Fibroblast of lung (primary cell): Measurements from ENCODE around the gene CACNG8. TPM values are rescaled to one million over a fixed set of nuclear protein-coding genes. Genes with fewer than 3 reads are reported as not detected.

Experiments
- DNase-seq, 2 donors: peaks; one replicate each; pipeline versions ENCODE4 v3.0.0 to v3.0.0-alpha.2; 2010; ENCODE audit warnings: low read depth in 2 of 2
- H2AFZ ChIP-seq: 2 replicates; pipeline ENCODE4 v1.5.1; 2012; ENCODE audit warnings: low read length, control low read depth, inconsistent platforms
- H3K27ac ChIP-seq: 2 replicates; pipeline ENCODE4 v1.5.1; 2011; ENCODE audit warnings: low read length, control low read depth; ENCODE audit not compliant: insufficient read depth
- H3K27me3 ChIP-seq: 2 replicates; pipeline ENCODE4 v1.5.1; 2011; ENCODE audit warnings: mild to moderate bottlenecking, low read length; ENCODE audit not compliant: control insufficient read depth, insufficient read depth
- H3K36me3 ChIP-seq: 2 replicates; pipeline ENCODE4 v1.5.1; 2011; ENCODE audit warnings: low read length; ENCODE audit not compliant: control insufficient read depth, insufficient read depth
- H3K4me1 ChIP-seq: 2 replicates; pipeline ENCODE4 v1.5.1; 2011; ENCODE audit warnings: low read length; ENCODE audit not compliant: control insufficient read depth, insufficient read depth; ENCODE audit errors: extremely low read depth
- H3K4me2 ChIP-seq: 2 replicates; pipeline ENCODE4 v1.5.1; 2011; ENCODE audit warnings: low read length, control low read depth; ENCODE audit not compliant: insufficient read depth; ENCODE audit errors: extremely low read depth
- H3K4me3 ChIP-seq, 4 experiments: fragments of 200-600 bp in 1 of 4; sonication (generic) in 1 of 4; replicated peaks in 1 of 4; 2 replicates each; pipeline ENCODE4 v1.5.1; 2011 to 2016; ENCODE audit warnings: low read length in 4 of 4, low read depth in 3 of 4, mild to moderate bottlenecking in 3 of 4, control low read depth in 2 of 4, inconsistent platforms in 1 of 4, mixed read lengths in 1 of 4; ENCODE audit not compliant: insufficient read depth in 1 of 4; ENCODE audit errors: control extremely low read depth in 1 of 4
- H3K79me2 ChIP-seq: 2 replicates; pipeline ENCODE4 v1.5.1; 2012; ENCODE audit warnings: mild to moderate bottlenecking, low read length, inconsistent platforms; ENCODE audit not compliant: control insufficient read depth, insufficient read depth
- H3K9ac ChIP-seq: 2 replicates; pipeline ENCODE4 v1.5.1; 2011; ENCODE audit warnings: mild to moderate bottlenecking, low read length, control low read depth; ENCODE audit not compliant: insufficient read depth
- H3K9me3 ChIP-seq: 2 replicates; pipeline ENCODE4 v1.5.1; 2012; ENCODE audit warnings: low read depth, low read length; ENCODE audit not compliant: control insufficient read depth, insufficient read depth
- H4K20me1 ChIP-seq: 2 replicates; pipeline ENCODE4 v1.5.1; 2011; ENCODE audit warnings: low read length; ENCODE audit not compliant: control insufficient read depth, insufficient read depth; ENCODE audit errors: extremely low read depth
- CTCF ChIP-seq, 2 donors: IDR thresholded peaks in 1 of 2; conservative IDR thresholded peaks in 1 of 2; 1 replicate in 1 of 2; 2 replicates in 1 of 2; pipeline ENCODE4 v1.5.1; 2011 to 2012; ENCODE audit warnings: low read length in 2 of 2, control low read depth in 1 of 2, inconsistent platforms in 1 of 2, low read depth in 1 of 2, mild to moderate bottlenecking in 1 of 2
- EZH2 ChIP-seq: IDR thresholded peaks from 2 replicates; pipeline ENCODE4 v1.5.1; 2012; ENCODE audit warnings: low read length, control low read depth, mild to moderate bottlenecking; ENCODE audit errors: missing control alignments
- polyA plus RNA-seq, 2 donors: library from polyadenylated mRNA; depleted of rRNA in 1 of 2; stranded (reverse) in 1 of 2; unstranded in 1 of 2; fragments of >200 nt; gene quantifications; 2 replicates each; pipeline ENCODE4 v1.2.1, GENCODE V29; 2011 to 2012; ENCODE audit warnings: missing spikeins in 1 of 2
- total RNA-seq: library from RNA; depleted of rRNA; stranded (reverse); fragments of >200 nt; gene quantifications from 2 replicates; pipeline ENCODE4 v1.2.1, GENCODE V29; 2014

CACNG8 gene
- total and polyA plus RNA-seq, 2 donors (not counting 1 experiment from before 2014, with no cell fraction given) = under 0.01 to 0.01 TPM

GRCh38 chr19:53917356-53917755 lies 45.4 kb upstream of the CACNG8 start:
- Histone ChIP-seq H3K4me1 (no peaks in the 10 kb centered on the region), H3K9me3 (no peaks in the 10 kb centered on the region), H3K4me2 (no peak overlapping the region), H4K20me1 (no peaks in the 10 kb centered on the region), H3K9ac (no peak overlapping the region), H3K79me2 (no peaks in the 10 kb centered on the region), H2AFZ (no peak overlapping the region), H3K27me3 (no peaks in the 10 kb centered on the region), H3K36me3 (no peaks in the 10 kb centered on the region), H3K4me3 (no peak overlapping the region), H3K27ac (no peak overlapping the region)
- no peak for DNase-seq
- TF ChIP-seq CTCF (conservative IDR thresholded peaks at IDR 0.05 in 1 of 2, IDR thresholded peaks at IDR 0.05 in 1 of 2; ENCODE audit: low read depth in 1 of 2, low read length in 2 of 2) = no peak
- TF ChIP-seq EZH2 = no peak

- Histone ChIP-seq H3K27me3 (no peaks in the 10 kb centered on the region), H3K4me1 (no peaks in the 10 kb centered on the region), H2AFZ (no peak overlapping the region), H3K4me3 (no peak overlapping the region), H4K20me1 (no peaks in the 10 kb centered on the region), H3K9ac (no peak overlapping the region), H3K79me2 (no peaks in the 10 kb centered on the region), H3K9me3 (no peaks in the 10 kb centered on the region), H3K27ac (no peak overlapping the region), H3K36me3 (no peaks in the 10 kb centered on the region), H3K4me2 (no peak overlapping the region)
- TF ChIP-seq CTCF (conservative IDR thresholded peaks at IDR 0.05 in 1 of 2, IDR thresholded peaks at IDR 0.05 in 1 of 2; ENCODE audit: low read depth in 1 of 2, low read length in 2 of 2) (no peak), EZH2 (no peak)
- peak; percentile 58 to 62 for DNase-seq
Measured at GRCh38 chr19:53927739-53928138, 35.0 kb upstream of the CACNG8 start.

GRCh38 chr19:53936029-53936428 lies 26.7 kb upstream of the CACNG8 start:
- no peak for TF ChIP-seq CTCF (conservative IDR thresholded peaks at IDR 0.05 in 1 of 2, IDR thresholded peaks at IDR 0.05 in 1 of 2; ENCODE audit: low read depth in 1 of 2, low read length in 2 of 2)
- no peak for TF ChIP-seq EZH2
- Histone ChIP-seq H3K79me2 (no peaks in the 10 kb centered on the region), H3K9ac (no peak overlapping the region), H4K20me1 (no peaks in the 10 kb centered on the region), H3K9me3 (no peaks in the 10 kb centered on the region), H3K36me3 (no peaks in the 10 kb centered on the region), H3K27me3 (no peaks in the 10 kb centered on the region), H3K4me1 (no peaks in the 10 kb centered on the region), H3K4me3 (no peak overlapping the region), H2AFZ (no peak overlapping the region), H3K27ac (no peak overlapping the region), H3K4me2 (no peak overlapping the region)
- no peak for DNase-seq
